ENCODE measurements around the gene CEP126. TPM values are rescaled to one million over a fixed set of nuclear protein-coding genes. Genes with fewer than 3 reads are reported as not detected.
"Not testable (repeated sequence)": the region's sequence is repeated elsewhere in the genome, so short reads cannot be mapped to it uniquely, and the experiment has no call there.

CEP126 gene
- total RNA-seq, 2 experiments from 2014 or later = 1.1 to 1.6 TPM

DNA sequence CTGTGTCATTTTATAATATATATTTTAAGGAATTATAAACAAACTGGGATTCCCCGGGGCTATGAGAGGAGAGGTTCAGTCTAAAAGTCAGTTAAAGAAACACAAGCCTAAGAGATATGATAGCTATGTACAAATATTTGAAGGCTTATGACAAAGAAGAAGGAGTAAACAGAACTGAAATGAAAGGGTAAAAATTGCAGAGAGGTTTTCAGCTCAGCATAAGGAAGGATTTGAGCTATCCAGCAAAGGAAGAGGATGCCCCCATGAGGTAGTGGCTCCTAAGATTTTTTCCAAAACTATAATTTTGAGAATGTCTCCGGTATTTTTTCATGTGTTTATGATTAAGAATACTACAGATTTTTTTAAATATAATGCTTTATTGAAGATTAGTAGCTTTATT, 59.4 kb downstream of the CEP126 start:
- TF ChIP-seq, protein P1, sequence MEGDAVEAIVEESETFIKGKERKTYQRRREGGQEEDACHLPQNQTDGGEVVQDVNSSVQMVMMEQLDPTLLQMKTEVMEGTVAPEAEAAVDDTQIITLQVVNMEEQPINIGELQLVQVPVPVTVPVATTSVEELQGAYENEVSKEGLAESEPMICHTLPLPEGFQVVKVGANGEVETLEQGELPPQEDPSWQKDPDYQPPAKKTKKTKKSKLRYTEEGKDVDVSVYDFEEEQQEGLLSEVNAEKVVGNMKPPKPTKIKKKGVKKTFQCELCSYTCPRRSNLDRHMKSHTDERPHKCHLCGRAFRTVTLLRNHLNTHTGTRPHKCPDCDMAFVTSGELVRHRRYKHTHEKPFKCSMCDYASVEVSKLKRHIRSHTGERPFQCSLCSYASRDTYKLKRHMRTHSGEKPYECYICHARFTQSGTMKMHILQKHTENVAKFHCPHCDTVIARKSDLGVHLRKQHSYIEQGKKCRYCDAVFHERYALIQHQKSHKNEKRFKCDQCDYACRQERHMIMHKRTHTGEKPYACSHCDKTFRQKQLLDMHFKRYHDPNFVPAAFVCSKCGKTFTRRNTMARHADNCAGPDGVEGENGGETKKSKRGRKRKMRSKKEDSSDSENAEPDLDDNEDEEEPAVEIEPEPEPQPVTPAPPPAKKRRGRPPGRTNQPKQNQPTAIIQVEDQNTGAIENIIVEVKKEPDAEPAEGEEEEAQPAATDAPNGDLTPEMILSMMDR (IDR thresholded peaks at IDR 0.05) = no peak
- CTCF ChIA-PET = interaction anchor here (0.6 to 1.7 kb wide), 5 partner anchors 33 to 292 kb away, joined by 3 to 4 read pairs (median 3); partner anchors contain the start of gene CEP126
- Mint-ChIP-seq H3K27me3 (no peaks in the 10 kb centered on the region), H3K36me3 (ENCODE audit: low read depth) (peaks cover 2% of the 10 kb centered on the region), H3K9me3 (peaks cover 3% of the 10 kb centered on the region), H3K4me1 (ENCODE audit: low read depth) (no peaks in the 10 kb centered on the region), H3K27ac (no peak overlapping the region), H3K4me3 (no peak overlapping the region)
- POLR2A ChIA-PET = no interaction called here
- intact Hi-C loops (cut with micrococcal nuclease) = no loop called here
- ATAC-seq (no peak), DNase-seq (no peak)

DNA sequence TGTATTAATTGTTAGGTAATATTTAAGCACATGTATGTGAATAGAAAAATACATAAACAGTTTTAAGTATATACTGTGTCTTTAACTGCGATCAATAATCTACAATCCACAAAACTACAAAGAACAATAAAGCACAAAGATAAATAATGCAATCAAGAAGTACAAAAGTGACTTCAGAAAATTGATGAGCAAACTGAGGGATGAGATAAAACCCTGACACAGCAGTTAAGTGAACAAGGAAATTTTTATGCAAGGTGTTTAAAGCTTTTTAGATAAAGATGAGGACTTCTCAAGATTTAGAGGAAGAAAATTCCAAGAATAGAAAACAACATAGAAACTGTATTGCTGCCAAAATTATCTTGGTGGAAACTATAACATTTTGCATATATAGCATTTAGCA, 60.0 kb downstream of the CEP126 start:
- Mint-ChIP-seq H3K9me3 (peaks cover 3% of the 10 kb centered on the region), H3K36me3 (ENCODE audit: low read depth) (peaks cover 2% of the 10 kb centered on the region), H3K27ac (no peak overlapping the region), H3K4me1 (ENCODE audit: low read depth) (no peaks in the 10 kb centered on the region), H3K4me3 (no peak overlapping the region), H3K27me3 (no peaks in the 10 kb centered on the region)
- POLR2A ChIA-PET = no interaction called here
- intact Hi-C loops (cut with micrococcal nuclease) = no loop called here
- no peak for ATAC-seq
- TF ChIP-seq, protein P1 (IDR thresholded peaks at IDR 0.05) = no peak
- no peak for DNase-seq
- CTCF ChIA-PET = interaction anchor here (0.9 to 1.7 kb wide), 4 partner anchors 32 to 113 kb away, joined by 3 to 4 read pairs (median 4); partner anchors contain the start of gene CEP126

DNA sequence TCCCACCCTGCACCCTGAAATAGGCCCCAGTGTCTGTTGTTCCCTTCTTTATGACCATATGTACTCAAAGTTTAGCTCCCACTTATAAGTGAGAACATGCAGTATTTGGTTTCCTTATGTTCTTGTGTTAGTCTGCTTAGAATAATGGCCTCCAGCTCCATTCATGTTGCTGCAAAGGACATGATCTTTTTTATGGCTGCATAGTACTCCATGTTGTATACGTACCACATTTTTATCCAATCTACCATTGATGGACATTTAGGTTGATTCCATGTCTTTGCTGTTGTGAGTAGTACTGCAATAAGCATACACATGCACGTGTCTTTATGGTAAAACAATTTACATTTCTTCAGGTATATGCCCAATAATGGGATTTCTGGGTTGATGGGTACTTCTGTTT, 60.9 kb downstream of the CEP126 start:
- Mint-ChIP-seq H3K4me1 (ENCODE audit: low read depth) (no peaks in the 10 kb centered on the region), H3K27ac (no peak overlapping the region), H3K9me3 (peaks cover 3% of the 10 kb centered on the region), H3K36me3 (ENCODE audit: low read depth) (peaks cover 2% of the 10 kb centered on the region), H3K4me3 (no peak overlapping the region), H3K27me3 (no peaks in the 10 kb centered on the region)
- ATAC-seq = no peak
- no peak for DNase-seq
- TF ChIP-seq, protein P1 (IDR thresholded peaks at IDR 0.05) = no peak
- intact Hi-C loops (cut with micrococcal nuclease) = no loop called here
- CTCF ChIA-PET = no interaction called here
- POLR2A ChIA-PET = no interaction called here

DNA sequence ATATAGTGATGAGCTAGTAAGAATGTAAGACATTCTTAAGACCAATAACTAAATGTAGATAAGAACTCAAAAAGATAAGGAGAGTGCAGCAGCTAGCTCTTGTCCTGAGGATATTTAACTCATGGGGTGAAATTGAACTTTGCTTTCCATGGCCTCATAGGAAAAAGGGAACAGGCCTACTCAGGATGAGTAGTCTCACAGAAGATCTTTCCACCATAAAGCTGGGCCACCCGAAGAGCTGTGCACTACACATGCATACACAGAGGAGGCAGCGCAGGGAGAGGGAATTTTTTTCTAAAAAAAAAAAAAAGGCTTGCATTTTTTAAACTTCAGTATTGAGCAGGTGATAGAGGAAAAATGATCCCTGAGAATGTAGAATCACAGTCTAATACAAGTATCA, 72.6 kb downstream of the CEP126 start:
- no peaks in the 10 kb centered on the region for H3K4me1 Mint-ChIP-seq (ENCODE audit: low read depth)
- no peak overlapping the region for H3K4me3 Mint-ChIP-seq
- H3K27me3 Mint-ChIP-seq = no peaks in the 10 kb centered on the region
- intact Hi-C loops (cut with micrococcal nuclease) = no loop called here
- no peak overlapping the region for H3K27ac Mint-ChIP-seq
- TF ChIP-seq, protein P1 (IDR thresholded peaks at IDR 0.05) = no peak
- DNase-seq (no peak), ATAC-seq (no peak)
- no peaks in the 10 kb centered on the region for H3K36me3 Mint-ChIP-seq (ENCODE audit: low read depth)
- ChIA-PET CTCF (interaction anchor here (0.6 kb wide), 1 partner anchor 107 kb away, joined by 3 read pairs; no protein-coding TSS in a partner anchor), POLR2A (no interaction called here)
- no peaks in the 10 kb centered on the region for H3K9me3 Mint-ChIP-seq

DNA sequence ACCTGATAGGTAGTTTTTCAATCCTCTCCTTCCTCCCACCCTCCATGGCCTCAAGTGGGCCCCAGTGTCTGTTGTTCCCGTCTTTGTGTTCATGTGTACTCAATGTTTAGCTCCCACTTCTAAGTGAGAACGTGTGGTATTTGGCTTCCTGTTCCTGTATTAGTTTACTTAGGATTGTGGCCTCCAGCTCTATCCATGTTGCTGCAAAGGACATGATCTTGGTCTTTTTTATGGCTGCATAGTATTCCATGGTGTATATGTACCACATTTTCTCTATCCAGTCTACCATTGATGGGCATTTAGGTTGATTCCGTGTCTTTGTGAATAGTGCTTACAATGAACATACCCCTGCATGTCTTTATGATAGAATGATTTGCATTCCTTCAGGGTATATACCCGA, 78.4 kb downstream of the CEP126 start:
- H3K9me3 Mint-ChIP-seq = peaks cover 2% of the 10 kb centered on the region
- intact Hi-C loops (cut with micrococcal nuclease) = no loop called here
- H3K27ac Mint-ChIP-seq = no peak overlapping the region
- no peaks in the 10 kb centered on the region for H3K4me1 Mint-ChIP-seq (ENCODE audit: low read depth)
- H3K36me3 Mint-ChIP-seq (ENCODE audit: low read depth) = peaks cover 4% of the 10 kb centered on the region
- TF ChIP-seq, protein P1 (IDR thresholded peaks at IDR 0.05) = no peak
- ChIA-PET CTCF (interaction anchor here (2.2 kb wide), 1 partner anchor 15 kb away, joined by 7 read pairs; no protein-coding TSS in a partner anchor), POLR2A (no interaction called here)
- no peaks in the 10 kb centered on the region for H3K27me3 Mint-ChIP-seq
- ATAC-seq = no peak
- DNase-seq = no peak
- H3K4me3 Mint-ChIP-seq = no peak overlapping the region

DNA sequence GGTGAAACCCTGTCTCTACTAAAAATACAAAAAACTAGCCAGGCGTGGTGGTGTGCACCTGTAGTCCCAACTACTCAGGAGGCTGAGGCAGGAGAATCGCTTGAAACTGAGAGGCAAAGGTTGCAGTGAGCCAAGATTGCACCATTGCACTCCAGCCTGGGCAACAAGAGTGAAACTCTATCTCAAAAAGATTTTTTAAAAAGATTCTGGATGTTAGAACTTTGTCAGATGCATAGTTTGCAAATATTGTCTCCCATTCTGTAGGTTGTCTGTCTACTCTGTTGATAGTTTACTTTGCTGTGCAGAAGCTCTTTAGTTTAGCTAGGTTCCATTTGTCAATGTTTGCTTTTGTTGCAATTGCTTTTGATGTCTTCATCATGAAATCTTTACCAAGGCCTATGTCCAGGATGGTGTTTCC, 79.3 kb downstream of the CEP126 start:
- CTCF ChIA-PET = interaction anchor here (2.2 kb wide), 1 partner anchor 14 kb away, joined by 7 read pairs; no protein-coding TSS in a partner anchor
- H3K27ac Mint-ChIP-seq; H3K27me3 Mint-ChIP-seq; H3K4me1 Mint-ChIP-seq (ENCODE audit: low read depth); ATAC-seq; H3K36me3 Mint-ChIP-seq (ENCODE audit: low read depth); POLR2A ChIA-PET; intact Hi-C loops (cut with micrococcal nuclease); H3K9me3 Mint-ChIP-seq; DNase-seq; H3K4me3 Mint-ChIP-seq: not testable (repeated sequence)
